ENCODE results near the gene ENTPD5. TPM values are rescaled to one million over a fixed set of nuclear protein-coding genes. Genes with fewer than 3 reads are reported as not detected.
"Not testable (repeated sequence)": the region's sequence is repeated elsewhere in the genome, so short reads cannot be mapped to it uniquely, and the experiment has no call there.

ENTPD5 gene
- total RNA-seq, 2 experiments from 2014 or later = 10.2 to 11.2 TPM

GRCh38 chr14:74035556-74035955, 16.5 kb upstream of the ENTPD5 start:
- no peak overlapping the region for H3K27ac Mint-ChIP-seq
- intact Hi-C loops (cut with micrococcal nuclease) = loop anchor here (5.0 kb wide), 1 partner anchor 83 kb away; the partner anchor contains the start of genes COQ6 and FAM161B
- CTCF ChIA-PET = interaction anchor here (1.1 kb wide), 1 partner anchor 28 kb away, joined by 4 read pairs; no protein-coding TSS in a partner anchor
- H3K9me3 Mint-ChIP-seq = no peaks in the 10 kb centered on the region
- no peak overlapping the region for H3K4me3 Mint-ChIP-seq
- no peaks in the 10 kb centered on the region for H3K4me1 Mint-ChIP-seq (ENCODE audit: low read depth)
- no peak for DNase-seq
- H3K27me3 Mint-ChIP-seq = no peaks in the 10 kb centered on the region
- POLR2A ChIA-PET = no interaction called here
- H3K36me3 Mint-ChIP-seq = no peaks in the 10 kb centered on the region

DNA sequence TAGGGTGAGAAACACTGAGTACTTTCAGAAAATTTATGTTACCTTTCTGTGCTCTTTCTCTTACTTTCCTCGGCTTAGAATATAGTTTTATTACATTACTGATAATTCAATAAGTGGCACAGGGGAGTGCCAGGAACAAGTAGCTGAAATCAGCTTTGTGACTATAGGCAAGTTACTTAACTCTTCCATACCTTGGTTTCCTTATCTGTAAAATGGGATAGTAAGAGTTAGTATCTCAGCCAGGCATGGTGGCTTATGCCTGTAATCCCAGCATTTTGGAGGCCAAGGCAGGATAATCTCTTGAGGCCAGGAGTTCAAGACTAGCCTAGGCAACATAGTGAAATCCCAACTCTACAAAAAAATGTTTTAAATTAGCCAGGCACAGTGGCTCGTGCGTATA, 15.5 kb upstream of the ENTPD5 start:
- CTCF ChIA-PET = no interaction called here
- Mint-ChIP-seq H3K4me3 (no peak overlapping the region), H3K27ac (no peak overlapping the region), H3K9me3 (no peaks in the 10 kb centered on the region), H3K4me1 (ENCODE audit: low read depth) (no peaks in the 10 kb centered on the region), H3K36me3 (no peaks in the 10 kb centered on the region), H3K27me3 (no peaks in the 10 kb centered on the region)
- POLR2A ChIA-PET = no interaction called here
- intact Hi-C loops (cut with micrococcal nuclease) = no loop called here
- DNase-seq = no peak

DNA sequence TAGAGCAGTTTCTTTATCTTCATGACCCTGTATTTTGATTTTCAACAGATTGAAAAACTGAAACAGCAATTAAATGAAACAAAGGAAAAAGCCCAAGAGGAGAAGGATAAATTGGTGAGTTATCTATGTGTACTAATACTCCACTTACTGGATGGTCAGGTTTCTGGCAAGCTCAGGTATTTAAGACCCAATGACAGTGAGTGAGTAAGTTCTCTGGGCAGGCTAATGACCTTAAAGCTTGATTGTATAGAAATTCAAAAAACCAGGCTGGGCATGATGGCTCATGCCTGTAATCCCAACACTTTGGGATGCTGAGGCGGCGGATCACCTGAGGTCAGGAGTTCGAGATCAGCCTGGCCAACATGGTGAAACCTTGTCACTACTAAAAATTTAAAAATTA, 10.0 kb upstream of the ENTPD5 start:
- Mint-ChIP-seq H3K4me1 (ENCODE audit: low read depth) (no peaks in the 10 kb centered on the region), H3K27me3 (no peaks in the 10 kb centered on the region), H3K36me3 (no peaks in the 10 kb centered on the region), H3K9me3 (no peaks in the 10 kb centered on the region), H3K4me3 (no peak overlapping the region), H3K27ac (no peak overlapping the region)
- ChIA-PET POLR2A (no interaction called here), CTCF (no interaction called here)
- no peak for DNase-seq
- intact Hi-C loops (cut with micrococcal nuclease) = no loop called here

GRCh38 chr14:74022346-74022745, 3.3 kb upstream of the ENTPD5 start:
- POLR2A ChIA-PET = no interaction called here

DNA sequence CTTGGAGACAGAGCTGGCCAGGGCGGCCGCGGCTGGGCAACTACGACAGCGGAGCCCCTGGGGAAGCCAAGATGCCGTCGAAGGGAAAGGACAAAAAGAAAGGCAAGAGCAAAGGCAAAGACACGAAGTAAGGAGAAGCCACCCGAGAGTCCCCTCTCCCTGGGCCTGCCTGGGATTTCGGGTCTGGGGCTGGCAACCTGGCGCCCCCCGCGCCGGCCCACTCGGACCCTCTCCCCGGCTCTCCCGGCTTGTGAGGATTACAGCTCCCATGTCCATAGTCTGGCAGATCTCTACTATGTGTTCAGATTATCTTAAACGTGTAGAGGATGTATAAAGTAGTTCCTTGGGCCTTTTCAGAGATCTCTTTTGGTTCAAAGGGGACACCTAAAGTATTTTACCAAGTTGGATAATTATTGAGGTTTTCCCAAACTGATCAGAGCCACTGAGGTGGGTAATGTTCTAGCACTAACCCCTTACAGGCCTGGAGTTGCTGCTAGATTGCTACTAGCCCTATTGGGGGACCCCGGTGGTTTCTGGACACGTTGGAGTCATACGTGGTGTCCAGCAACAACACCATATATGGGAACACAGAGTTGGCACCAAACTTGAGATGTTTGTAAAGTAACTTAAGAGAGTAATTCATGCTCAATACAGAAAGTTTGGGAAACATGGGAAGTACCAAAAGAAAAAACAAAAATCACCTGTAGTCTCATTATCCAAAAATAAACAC, 485 bp upstream of the ENTPD5 start:
- no peaks in the 10 kb centered on the region for H3K9me3 Mint-ChIP-seq
- H3K4me3 Mint-ChIP-seq = peak overlapping the region; percentile 75
- no peaks in the 10 kb centered on the region for H3K27me3 Mint-ChIP-seq
- no peaks in the 10 kb centered on the region for H3K36me3 Mint-ChIP-seq
- no peak overlapping the region for H3K27ac Mint-ChIP-seq
- H3K4me1 Mint-ChIP-seq (ENCODE audit: low read depth) = peaks cover 5% of the 10 kb centered on the region
- DNase-seq = no peak
- POLR2A ChIA-PET = interaction anchor here (0.7 to 2.0 kb wide), 8 partner anchors 9 to 529 kb away, joined by 3 to 10 read pairs (median 3); partner anchors contain the start of genes LIN52, RIOX1 and ZNF410
- CTCF ChIA-PET = no interaction called here
- intact Hi-C loops (cut with micrococcal nuclease) = loop anchor here (1.0 to 5.0 kb wide), 5 partner anchors 65 to 257 kb away; partner anchors contain the start of genes ALDH6A1, COQ6, FAM161B and LIN52

More at GRCh38 chr14:74022346-74022745, 3.3 kb upstream of the ENTPD5 start:
- Mint-ChIP-seq H3K9me3 (no peaks in the 10 kb centered on the region), H3K4me1 (ENCODE audit: low read depth) (peaks cover 5% of the 10 kb centered on the region), H3K27ac (no peak overlapping the region), H3K4me3 (no peak overlapping the region), H3K27me3 (no peaks in the 10 kb centered on the region), H3K36me3 (no peaks in the 10 kb centered on the region)
- no peak for DNase-seq
- intact Hi-C loops (cut with micrococcal nuclease) = no loop called here
- CTCF ChIA-PET = no interaction called here

GRCh38 chr14:74018174-74018585, 908 bp downstream of the ENTPD5 start:
- intact Hi-C loops (cut with micrococcal nuclease) = loop anchor here (5.0 kb wide), 2 partner anchors 234 to 256 kb away; a partner anchor contains a TSS
- peak overlapping the region; percentile 95 for H3K4me3 Mint-ChIP-seq

GRCh38 chr14:74015963-74016362, 3.1 kb downstream of the ENTPD5 start:
- intact Hi-C loops (cut with micrococcal nuclease) = loop anchor here (5.0 kb wide), 2 partner anchors 236 to 254 kb away; a partner anchor contains a TSS
- Mint-ChIP-seq H3K27me3 (no peaks in the 10 kb centered on the region), H3K4me3 (no peak overlapping the region), H3K27ac (no peak overlapping the region), H3K4me1 (ENCODE audit: low read depth) (peaks cover 5% of the 10 kb centered on the region), H3K36me3 (peaks cover 3% of the 10 kb centered on the region), H3K9me3 (no peaks in the 10 kb centered on the region)
- ChIA-PET POLR2A (no interaction called here), CTCF (no interaction called here)
- DNase-seq = no peak

More at GRCh38 chr14:74018174-74018585, 908 bp downstream of the ENTPD5 start:
- Mint-ChIP-seq H3K4me1 (ENCODE audit: low read depth) (peaks cover 5% of the 10 kb centered on the region), H3K27me3 (no peaks in the 10 kb centered on the region), H3K9me3 (no peaks in the 10 kb centered on the region), H3K36me3 (peaks cover 3% of the 10 kb centered on the region), H3K27ac (peak overlapping the region; percentile 89)
- CTCF ChIA-PET = interaction anchor here (0.8 kb wide), 1 partner anchor 84 kb away, joined by 3 read pairs; no protein-coding TSS in a partner anchor
- no peak for DNase-seq
- POLR2A ChIA-PET = interaction anchor here (1.2 to 2.0 kb wide), 6 partner anchors 16 to 527 kb away, joined by 3 to 10 read pairs (median 4); partner anchors contain the start of genes ACOT6, LIN52, RIOX1 and ZNF410

- intact Hi-C loops (cut with micrococcal nuclease) = loop anchor here (5.0 kb wide), 2 partner anchors 237 to 253 kb away; a partner anchor contains a TSS
- no peak overlapping the region for H3K4me3 Mint-ChIP-seq
- no peaks in the 10 kb centered on the region for H3K27me3 Mint-ChIP-seq
- DNase-seq = no peak
- H3K36me3 Mint-ChIP-seq = peaks cover 4% of the 10 kb centered on the region
- ChIA-PET CTCF (no interaction called here), POLR2A (no interaction called here)
- peaks cover 5% of the 10 kb centered on the region for H3K4me1 Mint-ChIP-seq (ENCODE audit: low read depth)
- H3K27ac Mint-ChIP-seq = no peak overlapping the region
- no peaks in the 10 kb centered on the region for H3K9me3 Mint-ChIP-seq
Observed at GRCh38 chr14:74015176-74015575, 3.9 kb downstream of the ENTPD5 start.

DNA sequence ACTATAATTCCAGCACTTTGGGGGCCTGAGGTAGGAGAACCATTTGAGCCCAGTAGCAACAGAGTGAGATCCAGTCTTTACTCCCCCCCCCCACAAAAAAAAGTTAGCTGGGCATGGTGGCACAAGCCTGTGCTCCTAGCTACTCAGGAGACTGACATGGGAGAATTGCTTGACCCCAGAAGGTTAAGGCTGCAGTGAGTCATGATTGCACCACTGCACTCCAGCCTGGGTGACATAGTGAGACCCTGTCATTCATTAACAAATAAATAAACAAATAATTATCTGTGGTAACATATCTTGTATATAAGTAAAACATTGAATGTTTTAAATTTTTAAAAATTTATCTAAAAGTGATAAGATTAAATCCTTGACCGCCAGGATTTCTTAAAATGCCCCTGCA, 4.8 kb downstream of the ENTPD5 start:
- ChIA-PET CTCF (no interaction called here), POLR2A (interaction anchor here (0.6 kb wide), 1 partner anchor 11 kb away, joined by 3 read pairs; no protein-coding TSS in a partner anchor)
- H3K36me3 Mint-ChIP-seq = peaks cover 6% of the 10 kb centered on the region
- H3K4me3 Mint-ChIP-seq = no peak overlapping the region
- no peak overlapping the region for H3K27ac Mint-ChIP-seq
- intact Hi-C loops (cut with micrococcal nuclease) = no loop called here
- no peak for DNase-seq
- H3K9me3 Mint-ChIP-seq = no peaks in the 10 kb centered on the region
- no peaks in the 10 kb centered on the region for H3K27me3 Mint-ChIP-seq
- peaks cover 5% of the 10 kb centered on the region for H3K4me1 Mint-ChIP-seq (ENCODE audit: low read depth)

GRCh38 chr14:74008843-74009499, 10.1 kb downstream of the ENTPD5 start:
- Mint-ChIP-seq H3K4me3 (no peak overlapping the region), H3K9me3 (no peaks in the 10 kb centered on the region), H3K36me3 (peaks cover 13% of the 10 kb centered on the region), H3K27me3 (no peaks in the 10 kb centered on the region), H3K27ac (no peak overlapping the region), H3K4me1 (ENCODE audit: low read depth) (no peaks in the 10 kb centered on the region)
- DNase-seq = no peak
- ChIA-PET POLR2A (no interaction called here), CTCF (no interaction called here)
- intact Hi-C loops (cut with micrococcal nuclease) = no loop called here

GRCh38 chr14:74005664-74006063, 13.4 kb downstream of the ENTPD5 start:
- H3K27me3 Mint-ChIP-seq; intact Hi-C loops (cut with micrococcal nuclease); H3K9me3 Mint-ChIP-seq; H3K4me1 Mint-ChIP-seq (ENCODE audit: low read depth); POLR2A ChIA-PET; DNase-seq; CTCF ChIA-PET; H3K4me3 Mint-ChIP-seq; H3K27ac Mint-ChIP-seq: not testable (repeated sequence)
- peaks cover 14% of the 10 kb centered on the region for H3K36me3 Mint-ChIP-seq

- Mint-ChIP-seq H3K36me3 (peaks cover 5% of the 10 kb centered on the region), H3K4me1 (ENCODE audit: low read depth) (no peaks in the 10 kb centered on the region), H3K9me3 (no peaks in the 10 kb centered on the region), H3K4me3 (no peak overlapping the region), H3K27me3 (no peaks in the 10 kb centered on the region), H3K27ac (no peak overlapping the region)
- POLR2A ChIA-PET = no interaction called here
- DNase-seq = no peak
- CTCF ChIA-PET = no interaction called here
- intact Hi-C loops (cut with micrococcal nuclease) = no loop called here
Observed at GRCh38 chr14:73998726-73999125, 20.4 kb downstream of the ENTPD5 start.
